Measurements from ENCODE around the gene GPR157.

The GPR157 gene

DNA sequence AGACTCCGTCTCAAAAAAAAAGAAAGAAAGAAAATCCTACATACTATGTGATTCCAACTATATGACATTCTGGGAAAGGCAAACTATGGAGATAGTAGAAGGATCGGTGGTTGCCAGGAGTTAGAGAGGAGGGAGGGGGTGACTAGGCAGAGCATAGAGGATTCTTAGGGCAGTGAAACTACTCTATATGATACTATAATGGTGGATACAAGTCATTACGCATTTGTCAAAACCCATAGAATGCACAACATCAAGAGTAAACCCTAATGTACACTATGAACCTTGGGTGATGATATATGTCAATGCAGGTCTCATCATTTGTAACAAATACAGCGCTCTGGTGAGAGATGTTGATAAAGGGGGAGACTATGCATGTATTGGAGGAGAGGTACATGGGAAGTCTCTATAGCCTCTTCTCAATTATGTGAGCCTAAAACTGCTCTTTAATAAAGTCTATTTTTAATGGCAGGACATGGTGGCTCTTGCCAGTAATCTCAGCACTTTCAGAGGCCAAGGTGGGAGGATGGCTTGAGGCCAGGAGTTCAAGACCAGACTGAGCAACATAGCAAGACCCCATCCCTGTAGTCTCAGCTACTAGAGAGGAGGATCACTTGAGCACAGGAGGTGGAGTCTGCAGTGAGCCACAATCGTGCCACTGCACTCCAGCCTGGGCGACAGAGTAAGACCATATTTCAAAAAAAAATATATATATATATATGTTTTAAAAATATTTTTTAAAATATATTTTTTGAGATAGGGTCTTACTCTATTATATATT is 76.4 kb downstream of the GPR157 start (continued):
- TF ChIP-seq BACH2 (CRISPR knock-in tag; IDR thresholded peaks at IDR 0.05; ENCODE audit: borderline replicate concordance) = no peak

DNA sequence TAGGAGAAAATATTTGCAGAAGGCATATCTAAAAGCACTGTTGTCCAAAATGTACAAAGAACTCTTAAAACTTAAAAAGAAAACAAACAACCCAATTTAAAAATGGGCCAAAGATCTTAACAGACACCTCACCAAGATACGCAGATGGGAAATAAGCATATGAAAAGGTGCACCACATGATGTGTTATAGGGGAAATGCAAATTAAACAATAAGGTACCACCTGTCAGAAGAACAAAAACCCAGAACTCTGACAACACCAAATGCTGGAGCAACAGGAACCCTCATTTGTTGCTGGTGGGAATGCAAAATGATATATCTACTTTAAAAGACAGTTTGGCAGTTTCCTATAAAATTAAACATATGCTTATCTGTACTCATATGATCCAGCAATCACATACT is 77.5 kb downstream of the GPR157 start:
- TF ChIP-seq, protein P1, sequence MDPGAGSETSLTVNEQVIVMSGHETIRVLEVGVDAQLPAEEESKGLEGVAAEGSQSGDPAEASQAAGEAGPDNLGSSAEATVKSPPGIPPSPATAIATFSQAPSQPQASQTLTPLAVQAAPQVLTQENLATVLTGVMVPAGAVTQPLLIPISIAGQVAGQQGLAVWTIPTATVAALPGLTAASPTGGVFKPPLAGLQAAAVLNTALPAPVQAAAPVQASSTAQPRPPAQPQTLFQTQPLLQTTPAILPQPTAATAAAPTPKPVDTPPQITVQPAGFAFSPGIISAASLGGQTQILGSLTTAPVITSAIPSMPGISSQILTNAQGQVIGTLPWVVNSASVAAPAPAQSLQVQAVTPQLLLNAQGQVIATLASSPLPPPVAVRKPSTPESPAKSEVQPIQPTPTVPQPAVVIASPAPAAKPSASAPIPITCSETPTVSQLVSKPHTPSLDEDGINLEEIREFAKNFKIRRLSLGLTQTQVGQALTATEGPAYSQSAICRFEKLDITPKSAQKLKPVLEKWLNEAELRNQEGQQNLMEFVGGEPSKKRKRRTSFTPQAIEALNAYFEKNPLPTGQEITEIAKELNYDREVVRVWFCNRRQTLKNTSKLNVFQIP (CRISPR knock-in tag; IDR thresholded peaks at IDR 0.05; ENCODE audit: borderline replicate concordance, low read depth) = no peak
- TF ChIP-seq ZFP3 (CRISPR knock-in tag; IDR thresholded peaks at IDR 0.05) (no peak), SNAI2 (CRISPR knock-in tag; IDR thresholded peaks at IDR 0.05) (no peak), ESRRG (CRISPR knock-in tag; IDR thresholded peaks at IDR 0.05) (no peak), TOX (CRISPR knock-in tag; IDR thresholded peaks at IDR 0.05; ENCODE audit: borderline replicate concordance) (no peak), OSR1 (CRISPR knock-in tag; IDR thresholded peaks at IDR 0.05) (no peak), ISL1 (CRISPR knock-in tag; IDR thresholded peaks at IDR 0.05) (no peak), ARNTL (CRISPR knock-in tag; IDR thresholded peaks at IDR 0.05; ENCODE audit: borderline replicate concordance, low read depth) (no peak), BACH2 (CRISPR knock-in tag; IDR thresholded peaks at IDR 0.05; ENCODE audit: borderline replicate concordance) (no peak), ZNF8 (CRISPR knock-in tag; IDR thresholded peaks at IDR 0.05) (no peak), ZNF70 (CRISPR knock-in tag; IDR thresholded peaks at IDR 0.05) (no peak), GLIS3 (CRISPR knock-in tag; IDR thresholded peaks at IDR 0.05) (no peak)
- TF ChIP-seq, protein P2, sequence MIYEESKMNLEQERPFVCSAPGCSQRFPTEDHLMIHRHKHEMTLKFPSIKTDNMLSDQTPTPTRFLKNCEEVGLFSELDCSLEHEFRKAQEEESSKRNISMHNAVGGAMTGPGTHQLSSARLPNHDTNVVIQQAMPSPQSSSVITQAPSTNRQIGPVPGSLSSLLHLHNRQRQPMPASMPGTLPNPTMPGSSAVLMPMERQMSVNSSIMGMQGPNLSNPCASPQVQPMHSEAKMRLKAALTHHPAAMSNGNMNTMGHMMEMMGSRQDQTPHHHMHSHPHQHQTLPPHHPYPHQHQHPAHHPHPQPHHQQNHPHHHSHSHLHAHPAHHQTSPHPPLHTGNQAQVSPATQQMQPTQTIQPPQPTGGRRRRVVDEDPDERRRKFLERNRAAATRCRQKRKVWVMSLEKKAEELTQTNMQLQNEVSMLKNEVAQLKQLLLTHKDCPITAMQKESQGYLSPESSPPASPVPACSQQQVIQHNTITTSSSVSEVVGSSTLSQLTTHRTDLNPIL (CRISPR knock-in tag; IDR thresholded peaks at IDR 0.05; ENCODE audit: low read depth) = no peak
- TF ChIP-seq, protein P3, sequence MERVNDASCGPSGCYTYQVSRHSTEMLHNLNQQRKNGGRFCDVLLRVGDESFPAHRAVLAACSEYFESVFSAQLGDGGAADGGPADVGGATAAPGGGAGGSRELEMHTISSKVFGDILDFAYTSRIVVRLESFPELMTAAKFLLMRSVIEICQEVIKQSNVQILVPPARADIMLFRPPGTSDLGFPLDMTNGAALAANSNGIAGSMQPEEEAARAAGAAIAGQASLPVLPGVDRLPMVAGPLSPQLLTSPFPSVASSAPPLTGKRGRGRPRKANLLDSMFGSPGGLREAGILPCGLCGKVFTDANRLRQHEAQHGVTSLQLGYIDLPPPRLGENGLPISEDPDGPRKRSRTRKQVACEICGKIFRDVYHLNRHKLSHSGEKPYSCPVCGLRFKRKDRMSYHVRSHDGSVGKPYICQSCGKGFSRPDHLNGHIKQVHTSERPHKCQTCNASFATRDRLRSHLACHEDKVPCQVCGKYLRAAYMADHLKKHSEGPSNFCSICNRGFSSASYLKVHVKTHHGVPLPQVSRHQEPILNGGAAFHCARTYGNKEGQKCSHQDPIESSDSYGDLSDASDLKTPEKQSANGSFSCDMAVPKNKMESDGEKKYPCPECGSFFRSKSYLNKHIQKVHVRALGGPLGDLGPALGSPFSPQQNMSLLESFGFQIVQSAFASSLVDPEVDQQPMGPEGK (CRISPR knock-in tag; IDR thresholded peaks at IDR 0.05; ENCODE audit: borderline replicate concordance) = no peak
- no peak for ATAC-seq

DNA sequence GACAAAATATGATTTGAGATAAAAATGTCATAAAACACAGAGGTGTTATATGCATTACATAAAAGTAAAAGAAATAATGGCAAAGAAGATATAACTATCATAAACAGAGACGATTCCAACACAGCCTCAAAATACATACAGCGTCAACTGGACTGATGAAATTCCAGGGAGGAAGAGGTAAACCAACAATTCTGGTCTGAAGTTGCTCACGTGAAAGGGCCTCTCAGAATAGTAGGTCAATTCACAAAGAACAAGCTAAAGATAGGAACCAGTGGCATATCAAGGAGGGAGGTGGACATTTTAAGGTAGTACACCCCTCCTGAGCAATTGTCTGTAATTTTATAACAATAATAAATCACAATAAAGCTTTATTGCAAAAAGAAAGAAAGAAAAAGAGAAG is 78.1 kb downstream of the GPR157 start:
- TF ChIP-seq ZNF565 (CRISPR knock-in tag; conservative IDR thresholded peaks at IDR 0.05; ENCODE audit: low read depth) (no peak), TOX (CRISPR knock-in tag; IDR thresholded peaks at IDR 0.05; ENCODE audit: borderline replicate concordance) (no peak), ZFP3 (CRISPR knock-in tag; IDR thresholded peaks at IDR 0.05) (no peak), CSDC2 (CRISPR knock-in tag; IDR thresholded peaks at IDR 0.05) (no peak), ESRRG (CRISPR knock-in tag; IDR thresholded peaks at IDR 0.05) (no peak), RARB (CRISPR knock-in tag; IDR thresholded peaks at IDR 0.05) (no peak), GLIS3 (CRISPR knock-in tag; IDR thresholded peaks at IDR 0.05) (no peak), BACH2 (CRISPR knock-in tag; IDR thresholded peaks at IDR 0.05; ENCODE audit: borderline replicate concordance) (no peak), ZNF8 (CRISPR knock-in tag; IDR thresholded peaks at IDR 0.05) (no peak), ZC3H10 (CRISPR knock-in tag; IDR thresholded peaks at IDR 0.05) (no peak), PPARA (CRISPR knock-in tag; IDR thresholded peaks at IDR 0.05; ENCODE audit: borderline replicate concordance) (no peak), TCF4 (CRISPR knock-in tag; IDR thresholded peaks at IDR 0.05; ENCODE audit: borderline replicate concordance) (no peak)
- TF ChIP-seq, protein P4, sequence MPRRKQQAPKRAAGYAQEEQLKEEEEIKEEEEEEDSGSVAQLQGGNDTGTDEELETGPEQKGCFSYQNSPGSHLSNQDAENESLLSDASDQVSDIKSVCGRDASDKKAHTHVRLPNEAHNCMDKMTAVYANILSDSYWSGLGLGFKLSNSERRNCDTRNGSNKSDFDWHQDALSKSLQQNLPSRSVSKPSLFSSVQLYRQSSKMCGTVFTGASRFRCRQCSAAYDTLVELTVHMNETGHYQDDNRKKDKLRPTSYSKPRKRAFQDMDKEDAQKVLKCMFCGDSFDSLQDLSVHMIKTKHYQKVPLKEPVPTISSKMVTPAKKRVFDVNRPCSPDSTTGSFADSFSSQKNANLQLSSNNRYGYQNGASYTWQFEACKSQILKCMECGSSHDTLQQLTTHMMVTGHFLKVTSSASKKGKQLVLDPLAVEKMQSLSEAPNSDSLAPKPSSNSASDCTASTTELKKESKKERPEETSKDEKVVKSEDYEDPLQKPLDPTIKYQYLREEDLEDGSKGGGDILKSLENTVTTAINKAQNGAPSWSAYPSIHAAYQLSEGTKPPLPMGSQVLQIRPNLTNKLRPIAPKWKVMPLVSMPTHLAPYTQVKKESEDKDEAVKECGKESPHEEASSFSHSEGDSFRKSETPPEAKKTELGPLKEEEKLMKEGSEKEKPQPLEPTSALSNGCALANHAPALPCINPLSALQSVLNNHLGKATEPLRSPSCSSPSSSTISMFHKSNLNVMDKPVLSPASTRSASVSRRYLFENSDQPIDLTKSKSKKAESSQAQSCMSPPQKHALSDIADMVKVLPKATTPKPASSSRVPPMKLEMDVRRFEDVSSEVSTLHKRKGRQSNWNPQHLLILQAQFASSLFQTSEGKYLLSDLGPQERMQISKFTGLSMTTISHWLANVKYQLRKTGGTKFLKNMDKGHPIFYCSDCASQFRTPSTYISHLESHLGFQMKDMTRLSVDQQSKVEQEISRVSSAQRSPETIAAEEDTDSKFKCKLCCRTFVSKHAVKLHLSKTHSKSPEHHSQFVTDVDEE (CRISPR knock-in tag; IDR thresholded peaks at IDR 0.05) = no peak
- TF ChIP-seq, protein P5, sequence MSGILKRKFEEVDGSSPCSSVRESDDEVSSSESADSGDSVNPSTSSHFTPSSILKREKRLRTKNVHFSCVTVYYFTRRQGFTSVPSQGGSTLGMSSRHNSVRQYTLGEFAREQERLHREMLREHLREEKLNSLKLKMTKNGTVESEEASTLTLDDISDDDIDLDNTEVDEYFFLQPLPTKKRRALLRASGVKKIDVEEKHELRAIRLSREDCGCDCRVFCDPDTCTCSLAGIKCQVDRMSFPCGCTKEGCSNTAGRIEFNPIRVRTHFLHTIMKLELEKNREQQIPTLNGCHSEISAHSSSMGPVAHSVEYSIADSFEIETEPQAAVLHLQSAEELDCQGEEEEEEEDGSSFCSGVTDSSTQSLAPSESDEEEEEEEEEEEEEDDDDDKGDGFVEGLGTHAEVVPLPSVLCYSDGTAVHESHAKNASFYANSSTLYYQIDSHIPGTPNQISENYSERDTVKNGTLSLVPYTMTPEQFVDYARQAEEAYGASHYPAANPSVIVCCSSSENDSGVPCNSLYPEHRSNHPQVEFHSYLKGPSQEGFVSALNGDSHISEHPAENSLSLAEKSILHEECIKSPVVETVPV (CRISPR knock-in tag; IDR thresholded peaks at IDR 0.05) = no peak
- ATAC-seq = no peak
